ENCODE data around the gene ATP8A2. TPM values are rescaled to one million over a fixed set of nuclear protein-coding genes. Genes with fewer than 3 reads are reported as not detected.

Gene ATP8A2
- total and polyA plus RNA-seq, 10 of the 15 experiments (the other 5 are each of a cell fraction or from before 2014, with no cell fraction given): 0.01 to 0.04 (median 0.04) TPM; not detected in 7

DNA sequence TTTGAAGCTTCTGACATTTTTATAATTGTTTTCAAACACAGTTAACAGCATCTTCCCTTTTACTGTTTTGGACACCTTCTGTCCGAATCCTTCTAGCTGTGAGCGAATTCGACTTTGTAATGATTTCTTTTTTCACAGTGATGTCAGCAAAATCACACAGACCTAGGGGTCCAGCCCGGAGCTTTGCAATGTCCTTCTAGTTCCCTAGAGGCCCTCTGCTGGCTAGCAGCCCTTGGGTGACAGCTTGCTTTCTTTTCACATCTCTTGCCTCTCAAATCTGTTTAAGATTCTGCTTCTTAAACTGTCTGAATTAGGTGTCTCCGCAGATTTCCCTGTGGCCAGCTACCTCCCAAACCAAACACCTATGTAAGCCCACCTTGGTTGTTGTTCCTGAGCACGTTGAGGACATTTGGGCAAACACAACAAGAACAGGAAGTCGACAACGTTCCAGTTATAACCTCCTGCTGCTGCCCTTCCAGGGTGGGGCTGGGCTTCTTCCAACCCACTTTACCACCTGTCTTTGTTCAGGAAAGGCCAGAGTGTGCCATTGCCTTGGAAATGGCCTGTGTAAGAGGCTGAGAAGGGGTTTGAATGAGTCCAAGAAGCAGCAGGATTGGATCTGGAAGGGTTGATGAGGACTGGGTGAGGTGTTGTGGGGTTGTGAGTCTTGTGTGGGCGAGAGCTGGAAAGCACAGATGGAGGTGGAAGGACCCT is 123.1 kb downstream of the ATP8A2 start:
- Histone ChIP-seq H2AFZ (ENCODE audit: control insufficient read depth, low read depth, low read length) (no peak overlapping the region), H3K4me1 (ENCODE audit: control insufficient read depth, insufficient read depth, low read length) (no peaks in the 10 kb centered on the region), H3K9ac (ENCODE audit: control insufficient read depth, insufficient read depth, low read length) (no peak overlapping the region), H3K27ac (ENCODE audit: control insufficient read depth, insufficient read depth) (no peak overlapping the region), H4K20me1 (ENCODE audit: control insufficient read depth, insufficient read depth) (no peaks in the 10 kb centered on the region), H3K27me3 (replicated peaks in 1 of 2; ENCODE audit: control insufficient read depth in 2 of 2, insufficient read depth in 2 of 2, low read length in 1 of 2) (no peaks in the 10 kb centered on the region), H3K79me2 (ENCODE audit: control insufficient read depth, insufficient read depth, low read length) (no peaks in the 10 kb centered on the region), H3K4me3 (no peak overlapping the region), H3K36me3 (ENCODE audit: control insufficient read depth in 2 of 2, insufficient read depth in 2 of 2, low read length in 1 of 2) (no peaks in the 10 kb centered on the region), H3K9me3 (replicated peaks; ENCODE audit: control insufficient read depth, insufficient read depth, low read length) (no peaks in the 10 kb centered on the region), H3K4me2 (ENCODE audit: control insufficient read depth, insufficient read depth) (no peak overlapping the region)
- POLR2A ChIA-PET: no interaction called here
- WGBS (ENCODE audit: insufficient coverage, insufficient replicate concordance, low lambda C conversion rate, missing lambda C conversion rate): 6% methylated on average over 9 of the region's 9 CpGs
- RAD21 ChIA-PET (ENCODE audit: unreplicated experiment): no interaction called here
- TF ChIP-seq, protein P1, sequence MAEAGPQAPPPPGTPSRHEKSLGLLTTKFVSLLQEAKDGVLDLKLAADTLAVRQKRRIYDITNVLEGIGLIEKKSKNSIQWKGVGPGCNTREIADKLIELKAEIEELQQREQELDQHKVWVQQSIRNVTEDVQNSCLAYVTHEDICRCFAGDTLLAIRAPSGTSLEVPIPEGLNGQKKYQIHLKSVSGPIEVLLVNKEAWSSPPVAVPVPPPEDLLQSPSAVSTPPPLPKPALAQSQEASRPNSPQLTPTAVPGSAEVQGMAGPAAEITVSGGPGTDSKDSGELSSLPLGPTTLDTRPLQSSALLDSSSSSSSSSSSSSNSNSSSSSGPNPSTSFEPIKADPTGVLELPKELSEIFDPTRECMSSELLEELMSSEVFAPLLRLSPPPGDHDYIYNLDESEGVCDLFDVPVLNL (IDR thresholded peaks at IDR 0.05; ENCODE audit: low read depth, low read length): no peak
- TF ChIP-seq STAT1 (conservative IDR thresholded peaks at IDR 0.05) (no peak), KDM1A (IDR thresholded peaks at IDR 0.05; ENCODE audit: borderline replicate concordance) (no peak)
- CTCF ChIA-PET: no interaction called here
- SMC1A ChIA-PET (ENCODE audit: uncharacterized antibody, unreplicated experiment): no interaction called here
- in situ Hi-C loops (cut with MboI) (no loop called here), intact Hi-C loops (cut with micrococcal nuclease; ENCODE audit: unreplicated experiment) (no loop called here)
- DNase-seq (ENCODE audit: low read depth, low spot score) (no peak), ATAC-seq (no peak), FAIRE-seq (no peak)
- no TSS peak for BruUV-seq (replicated peaks)

DNA sequence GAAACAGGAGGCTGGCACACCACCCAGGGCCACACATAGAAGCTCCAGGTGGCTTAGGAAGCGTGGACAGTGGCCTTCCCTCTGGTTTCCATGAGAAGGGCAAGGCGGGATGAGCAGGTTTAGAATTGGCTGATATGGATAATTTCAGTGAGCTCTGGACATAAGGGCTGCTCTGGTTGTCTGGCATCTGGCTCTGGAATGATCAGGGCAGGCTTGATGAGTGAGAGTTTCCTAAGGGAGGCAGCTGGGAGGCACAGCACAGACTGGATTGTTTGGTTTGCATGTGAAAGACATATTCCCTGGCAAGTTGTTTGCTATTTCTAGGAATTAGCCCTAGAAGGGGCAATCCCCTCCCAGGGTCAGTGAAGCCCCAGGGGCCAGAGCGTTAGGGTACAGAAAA is 129.5 kb downstream of the ATP8A2 start:
- ChIA-PET POLR2A (no interaction called here), CTCF (interaction anchor here (0.6 to 1.3 kb wide), 2 partner anchors 9 to 683 kb away, joined by 3 to 4 read pairs; no protein-coding TSS in a partner anchor), SMC1A (ENCODE audit: uncharacterized antibody, unreplicated experiment) (no interaction called here), RAD21 (ENCODE audit: unreplicated experiment) (no interaction called here)
- FAIRE-seq (no peak), ATAC-seq (no peak), DNase-seq (ENCODE audit: low read depth, low spot score) (no peak)
- intact Hi-C loops (cut with micrococcal nuclease; ENCODE audit: unreplicated experiment) (no loop called here), in situ Hi-C loops (cut with MboI) (no loop called here)
- TF ChIP-seq, protein P2, sequence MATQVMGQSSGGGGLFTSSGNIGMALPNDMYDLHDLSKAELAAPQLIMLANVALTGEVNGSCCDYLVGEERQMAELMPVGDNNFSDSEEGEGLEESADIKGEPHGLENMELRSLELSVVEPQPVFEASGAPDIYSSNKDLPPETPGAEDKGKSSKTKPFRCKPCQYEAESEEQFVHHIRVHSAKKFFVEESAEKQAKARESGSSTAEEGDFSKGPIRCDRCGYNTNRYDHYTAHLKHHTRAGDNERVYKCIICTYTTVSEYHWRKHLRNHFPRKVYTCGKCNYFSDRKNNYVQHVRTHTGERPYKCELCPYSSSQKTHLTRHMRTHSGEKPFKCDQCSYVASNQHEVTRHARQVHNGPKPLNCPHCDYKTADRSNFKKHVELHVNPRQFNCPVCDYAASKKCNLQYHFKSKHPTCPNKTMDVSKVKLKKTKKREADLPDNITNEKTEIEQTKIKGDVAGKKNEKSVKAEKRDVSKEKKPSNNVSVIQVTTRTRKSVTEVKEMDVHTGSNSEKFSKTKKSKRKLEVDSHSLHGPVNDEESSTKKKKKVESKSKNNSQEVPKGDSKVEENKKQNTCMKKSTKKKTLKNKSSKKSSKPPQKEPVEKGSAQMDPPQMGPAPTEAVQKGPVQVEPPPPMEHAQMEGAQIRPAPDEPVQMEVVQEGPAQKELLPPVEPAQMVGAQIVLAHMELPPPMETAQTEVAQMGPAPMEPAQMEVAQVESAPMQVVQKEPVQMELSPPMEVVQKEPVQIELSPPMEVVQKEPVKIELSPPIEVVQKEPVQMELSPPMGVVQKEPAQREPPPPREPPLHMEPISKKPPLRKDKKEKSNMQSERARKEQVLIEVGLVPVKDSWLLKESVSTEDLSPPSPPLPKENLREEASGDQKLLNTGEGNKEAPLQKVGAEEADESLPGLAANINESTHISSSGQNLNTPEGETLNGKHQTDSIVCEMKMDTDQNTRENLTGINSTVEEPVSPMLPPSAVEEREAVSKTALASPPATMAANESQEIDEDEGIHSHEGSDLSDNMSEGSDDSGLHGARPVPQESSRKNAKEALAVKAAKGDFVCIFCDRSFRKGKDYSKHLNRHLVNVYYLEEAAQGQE (IDR thresholded peaks at IDR 0.05; ENCODE audit: low read depth, low read length): no peak
- no peak for TF ChIP-seq MTA3 (IDR thresholded peaks at IDR 0.05; ENCODE audit: borderline replicate concordance, low read length)
- no peak for TF ChIP-seq RAD51 (IDR thresholded peaks at IDR 0.05)
- no peaks in the 10 kb centered on the region for H4K20me1 ChIP-seq (ENCODE audit: control insufficient read depth, insufficient read depth)
- H3K36me3 ChIP-seq (ENCODE audit: control insufficient read depth in 2 of 2, insufficient read depth in 2 of 2, low read length in 1 of 2): no peaks in the 10 kb centered on the region
- no peaks in the 10 kb centered on the region for H3K27me3 ChIP-seq (replicated peaks in 1 of 2; ENCODE audit: control insufficient read depth in 2 of 2, insufficient read depth in 2 of 2, low read length in 1 of 2)
- WGBS (ENCODE audit: insufficient coverage, insufficient replicate concordance, low lambda C conversion rate, missing lambda C conversion rate): 20% methylated on average over 3 of the region's 3 CpGs
- H3K4me3 ChIP-seq: no peak overlapping the region
- H3K79me2 ChIP-seq (ENCODE audit: control insufficient read depth, insufficient read depth, low read length): no peaks in the 10 kb centered on the region
- no peaks in the 10 kb centered on the region for H3K9me3 ChIP-seq (replicated peaks; ENCODE audit: control insufficient read depth, insufficient read depth, low read length)
- no TSS peak for BruUV-seq (replicated peaks)
- H2AFZ ChIP-seq (ENCODE audit: control insufficient read depth, low read depth, low read length): no peak overlapping the region
- H3K4me2 ChIP-seq (ENCODE audit: control insufficient read depth, insufficient read depth): no peak overlapping the region
- no peaks in the 10 kb centered on the region for H3K4me1 ChIP-seq (ENCODE audit: control insufficient read depth, insufficient read depth, low read length)
- no peak overlapping the region for H3K27ac ChIP-seq (ENCODE audit: control insufficient read depth, insufficient read depth)
- H3K9ac ChIP-seq (ENCODE audit: control insufficient read depth, insufficient read depth, low read length): no peak overlapping the region

Data from GM12878 (cell line).